Activated CD8-positive, alpha-beta memory T cell treated with anti-CD3 and anti-CD28 coated beads, Interleukin-2, amount 10 ng/mL, durations not matched to agents 7 days and 5 days (primary cell): ENCODE data around the gene PAN3. TPM values are rescaled to one million over a fixed set of nuclear protein-coding genes. Genes with fewer than 3 reads are reported as not detected.

Experiments used
- ATAC-seq: fragments of 150-1000 bp; cut with Tn5 transposase; one replicate; pipeline ENCODE4 v1.10.0; 2021; ENCODE audit warnings: moderate library complexity
- CTCF ChIA-PET: fragments of 350-600 bp; sonication (Branson Sonifier 250); formaldehyde crosslinking; loops from one replicate; lab custom pipeline; 2021; ENCODE audit warnings: antibody characterized with exemption; lab: Charles Lee
- DNase-seq: peaks from one replicate; pipeline ENCODE4 v3.0.0-alpha.2; 2020
- H3K27ac Mint-ChIP-seq: one replicate; pipeline ENCODE4 v1.8.0; 2021; ENCODE audit warnings: mild to moderate bottlenecking, mixed read lengths
- H3K27me3 Mint-ChIP-seq: one replicate; pipeline ENCODE4 v1.8.0; 2021; ENCODE audit warnings: mixed read lengths
- H3K36me3 Mint-ChIP-seq: one replicate; pipeline ENCODE4 v1.8.0; 2021; ENCODE audit warnings: mild to moderate bottlenecking, mixed read lengths
- H3K4me1 Mint-ChIP-seq: one replicate; pipeline ENCODE4 v1.8.0; 2021; ENCODE audit warnings: mixed read lengths
- H3K4me3 Mint-ChIP-seq: one replicate; pipeline ENCODE4 v1.8.0; 2021; ENCODE audit warnings: mild to moderate bottlenecking, moderate library complexity, mixed read lengths
- H3K9me3 Mint-ChIP-seq: one replicate; pipeline ENCODE4 v1.8.0; 2022; ENCODE audit warnings: low read depth, mixed read lengths
- total RNA-seq, 2 experiments: library from RNA; stranded (reverse); gene quantifications; one replicate each; pipeline ENCODE4 v1.2.3, GENCODE V29; 2021

Gene PAN3
- total RNA-seq, 2 experiments from 2014 or later: 34.1 to 40.7 TPM

DNA sequence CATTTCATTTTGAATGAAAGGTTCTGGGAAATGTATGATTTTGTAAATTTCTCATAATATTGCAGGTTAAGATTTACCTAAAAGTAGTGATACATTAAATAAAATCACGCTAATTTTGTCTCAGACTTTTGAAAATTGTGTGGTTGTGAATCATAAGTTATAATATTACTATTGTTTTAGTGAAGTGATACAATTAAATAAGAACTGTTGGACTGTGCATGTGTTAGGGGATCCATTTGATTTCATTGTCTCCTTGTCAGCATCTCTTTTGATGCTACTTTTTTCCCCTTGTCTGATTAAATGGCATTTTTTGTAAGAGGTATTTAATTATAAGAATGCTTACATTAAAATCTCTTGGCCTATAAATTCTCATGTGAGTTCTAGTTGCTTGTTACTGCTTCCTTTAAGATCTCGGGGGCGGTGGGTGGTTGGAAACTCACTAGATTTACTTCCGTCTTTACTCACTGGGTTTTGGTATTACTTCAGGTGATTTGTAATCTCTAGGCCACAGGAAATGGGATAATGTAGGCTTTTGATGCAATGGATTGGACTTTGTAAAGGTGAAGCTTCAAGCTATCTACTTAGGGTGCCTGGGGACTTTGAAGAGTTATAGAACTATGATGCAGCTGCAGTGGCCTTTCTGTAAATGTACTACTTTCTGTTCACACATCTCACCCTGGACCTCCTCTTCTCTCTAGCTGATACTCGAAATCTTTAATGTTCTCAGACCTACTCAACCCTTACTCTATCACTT lies 66.5 kb downstream of the PAN3 start:
- no peaks in the 10 kb centered on the region for H3K9me3 Mint-ChIP-seq
- H3K36me3 Mint-ChIP-seq: peaks cover 26% of the 10 kb centered on the region
- no peak overlapping the region for H3K27ac Mint-ChIP-seq
- H3K4me3 Mint-ChIP-seq: no peak overlapping the region
- CTCF ChIA-PET: no interaction called here
- no peaks in the 10 kb centered on the region for H3K27me3 Mint-ChIP-seq
- H3K4me1 Mint-ChIP-seq: peaks cover 8% of the 10 kb centered on the region
- DNase-seq: no peak
- ATAC-seq: no peak

DNA sequence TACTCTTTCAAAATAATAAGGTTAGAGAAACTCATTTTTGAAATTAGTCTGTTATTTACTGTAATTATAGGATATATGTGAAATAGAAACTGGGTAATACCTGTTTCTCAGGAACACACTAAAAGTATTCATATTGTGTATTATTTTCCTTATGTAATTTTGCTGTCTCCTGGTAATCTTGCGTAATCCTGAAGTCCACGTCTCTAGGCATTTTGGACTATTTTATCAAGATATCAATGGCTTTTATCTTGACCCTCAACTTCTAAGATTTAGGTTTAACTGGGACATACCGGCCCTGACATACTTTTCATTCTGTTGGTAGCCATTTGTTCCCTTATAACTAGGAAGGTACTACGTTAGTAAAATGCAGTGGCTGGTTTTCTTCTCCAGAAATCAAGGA lies 80.3 kb downstream of the PAN3 start:
- ATAC-seq (no peak), DNase-seq (no peak)
- peaks cover 17% of the 10 kb centered on the region for H3K36me3 Mint-ChIP-seq
- H3K4me3 Mint-ChIP-seq: no peak overlapping the region
- no peak overlapping the region for H3K27ac Mint-ChIP-seq
- CTCF ChIA-PET: no interaction called here
- no peaks in the 10 kb centered on the region for H3K4me1 Mint-ChIP-seq
- peaks cover 2% of the 10 kb centered on the region for H3K9me3 Mint-ChIP-seq
- no peaks in the 10 kb centered on the region for H3K27me3 Mint-ChIP-seq

DNA sequence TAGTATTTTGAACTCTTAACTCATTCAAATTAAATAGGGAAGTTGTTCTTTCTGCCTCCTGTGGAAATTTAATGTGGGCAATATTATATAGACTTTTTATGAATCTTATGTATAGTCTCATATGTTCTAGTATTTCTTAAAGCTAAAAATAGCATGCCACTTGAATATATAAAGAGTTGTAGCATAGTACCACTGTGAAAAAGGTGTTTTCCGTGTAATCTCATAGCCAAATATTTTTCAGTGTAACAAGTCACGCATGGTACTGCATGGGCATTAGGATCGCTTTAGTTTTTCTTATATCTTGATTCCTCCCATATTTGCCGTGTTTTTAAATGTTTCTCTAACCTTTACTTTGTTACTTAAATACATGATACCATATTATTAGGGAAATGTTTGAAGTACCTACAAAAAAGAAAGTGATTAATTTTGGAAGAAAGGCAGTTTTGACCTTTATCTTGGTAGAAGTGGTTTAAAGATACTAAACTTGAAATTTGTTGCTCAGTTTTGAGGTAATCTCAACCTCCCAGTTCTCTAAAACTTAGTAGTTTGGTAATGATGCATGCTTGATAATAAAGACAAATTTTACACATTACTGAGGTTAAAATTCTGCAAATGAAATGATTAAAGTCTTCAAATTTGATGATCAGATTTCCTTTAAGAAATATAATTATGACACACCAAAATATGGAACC lies 81.2 kb downstream of the PAN3 start:
- Mint-ChIP-seq H3K4me1 (no peaks in the 10 kb centered on the region), H3K4me3 (no peak overlapping the region), H3K36me3 (peaks cover 16% of the 10 kb centered on the region), H3K9me3 (no peaks in the 10 kb centered on the region), H3K27ac (no peak overlapping the region), H3K27me3 (no peaks in the 10 kb centered on the region)
- DNase-seq (no peak), ATAC-seq (no peak)
- CTCF ChIA-PET: no interaction called here

DNA sequence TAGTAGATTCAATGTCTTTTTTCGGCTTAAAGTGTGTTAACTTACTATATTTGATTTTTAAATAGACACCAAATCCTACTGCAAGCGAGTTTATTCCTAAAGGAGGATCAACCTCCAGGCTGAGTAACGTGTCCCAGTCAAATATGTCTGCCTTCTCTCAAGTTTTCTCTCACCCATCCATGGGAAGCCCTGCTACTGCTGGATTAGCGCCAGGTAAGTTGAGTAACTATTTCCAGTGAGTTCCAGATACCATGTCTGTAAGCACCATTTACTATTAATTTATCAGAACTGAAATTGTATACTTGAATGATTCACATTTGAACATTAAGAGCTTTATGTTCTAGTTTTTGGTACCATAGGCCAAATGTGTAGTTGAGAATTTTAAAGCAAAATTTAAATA lies 81.8 kb downstream of the PAN3 start:
- Mint-ChIP-seq H3K9me3 (no peaks in the 10 kb centered on the region), H3K27ac (no peak overlapping the region), H3K27me3 (no peaks in the 10 kb centered on the region), H3K36me3 (peaks cover 12% of the 10 kb centered on the region), H3K4me3 (no peak overlapping the region), H3K4me1 (no peaks in the 10 kb centered on the region)
- DNase-seq (no peak), ATAC-seq (no peak)
- CTCF ChIA-PET: no interaction called here

DNA sequence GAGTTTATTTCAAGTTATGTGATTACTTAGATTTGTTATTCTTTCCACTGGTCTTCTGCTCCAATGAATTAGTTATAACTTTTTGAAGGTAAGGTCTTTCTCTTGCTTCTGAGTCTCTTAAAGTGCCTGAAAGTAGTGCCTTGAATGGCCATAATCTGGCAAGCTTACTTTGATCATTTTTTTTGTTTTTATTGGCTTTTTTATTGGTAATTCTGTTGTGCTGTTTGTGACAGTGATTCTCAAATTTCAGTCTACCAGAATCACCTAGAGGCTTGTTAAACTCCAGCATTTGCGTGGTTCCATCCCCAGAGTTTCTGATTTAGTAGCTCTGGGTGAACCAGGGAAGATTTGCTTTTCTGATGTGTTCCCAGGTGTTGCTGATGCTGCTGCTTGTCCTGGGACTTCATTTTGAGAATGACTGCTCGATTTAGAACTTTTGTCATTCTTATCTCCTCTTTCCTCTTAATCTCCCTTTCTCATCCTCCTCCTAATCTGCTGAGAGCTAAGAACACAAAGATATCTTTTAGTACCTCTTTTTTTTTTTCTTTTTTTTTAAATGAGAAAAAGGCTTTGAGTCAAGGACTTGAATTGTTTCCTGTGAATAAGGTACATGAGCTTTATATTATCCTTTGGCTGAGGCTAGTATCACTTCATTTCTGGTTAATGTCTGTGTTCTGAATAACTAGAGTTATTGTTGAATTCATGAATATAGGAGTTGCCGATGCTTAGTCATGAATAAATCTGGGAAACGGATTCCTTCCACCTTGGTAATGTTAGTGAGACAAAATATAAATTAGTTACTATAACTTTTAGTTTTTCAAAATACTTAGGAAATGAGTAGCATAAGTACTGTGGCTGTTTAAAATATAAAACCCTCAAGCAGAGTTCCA lies 91.4 kb downstream of the PAN3 start:
- H3K9me3 Mint-ChIP-seq: no peaks in the 10 kb centered on the region
- no peak overlapping the region for H3K4me3 Mint-ChIP-seq
- peaks cover 13% of the 10 kb centered on the region for H3K36me3 Mint-ChIP-seq
- H3K27ac Mint-ChIP-seq: no peak overlapping the region
- DNase-seq (no peak), ATAC-seq (no peak)
- no peaks in the 10 kb centered on the region for H3K27me3 Mint-ChIP-seq
- CTCF ChIA-PET: no interaction called here
- H3K4me1 Mint-ChIP-seq: no peaks in the 10 kb centered on the region

- H3K4me1 Mint-ChIP-seq: no peaks in the 10 kb centered on the region
- CTCF ChIA-PET: no interaction called here
- H3K9me3 Mint-ChIP-seq: no peaks in the 10 kb centered on the region
- ATAC-seq (no peak), DNase-seq (no peak)
- no peaks in the 10 kb centered on the region for H3K27me3 Mint-ChIP-seq
- no peak overlapping the region for H3K27ac Mint-ChIP-seq
- H3K4me3 Mint-ChIP-seq: no peak overlapping the region
- peaks cover 13% of the 10 kb centered on the region for H3K36me3 Mint-ChIP-seq
Measured at GRCh38 chr13:28231642-28232041, 93.3 kb downstream of the PAN3 start.

DNA sequence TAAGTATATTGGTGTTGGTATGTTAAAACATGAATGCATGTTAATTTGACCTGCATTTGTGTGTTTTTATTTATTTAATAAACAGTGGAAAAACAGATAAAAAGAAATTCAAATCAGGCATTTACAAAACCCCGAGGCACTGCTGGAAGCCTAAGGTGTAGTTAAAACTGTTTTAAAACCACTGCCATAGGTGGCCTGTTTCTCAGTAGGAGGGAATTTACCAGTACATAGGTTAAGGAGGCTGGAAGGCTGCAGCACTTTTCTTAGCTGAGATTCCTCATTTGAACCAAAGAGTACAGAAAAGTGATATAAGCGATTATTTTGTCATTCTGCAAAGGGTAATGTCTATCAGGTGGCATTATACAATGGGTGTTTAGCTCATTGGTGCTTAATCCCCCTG lies 99.6 kb downstream of the PAN3 start:
- H3K27me3 Mint-ChIP-seq: no peaks in the 10 kb centered on the region
- DNase-seq: no peak
- no peaks in the 10 kb centered on the region for H3K4me1 Mint-ChIP-seq
- H3K36me3 Mint-ChIP-seq: peaks cover 25% of the 10 kb centered on the region
- no peaks in the 10 kb centered on the region for H3K9me3 Mint-ChIP-seq
- H3K27ac Mint-ChIP-seq: no peak overlapping the region
- CTCF ChIA-PET: no interaction called here
- H3K4me3 Mint-ChIP-seq: no peak overlapping the region
- ATAC-seq: no peak

DNA sequence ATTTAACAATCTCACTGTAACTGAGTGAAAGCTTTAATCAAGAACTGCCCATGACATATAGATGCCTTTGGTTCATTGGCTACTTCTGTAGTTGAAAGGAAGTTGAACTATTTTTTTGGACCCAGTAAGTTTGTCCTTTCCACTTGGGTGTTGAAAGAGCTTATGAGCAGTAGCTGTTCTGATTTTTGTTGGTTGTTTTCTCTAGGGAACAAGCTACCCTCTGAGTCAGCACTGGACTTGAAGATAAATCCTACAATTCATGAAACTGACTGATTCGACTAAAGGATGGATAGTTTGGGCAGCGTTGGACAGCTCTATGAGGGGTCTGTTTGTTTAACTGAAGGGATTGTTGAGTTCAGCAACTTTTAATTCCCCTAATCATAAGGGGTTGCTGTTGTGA lies 101.0 kb downstream of the PAN3 start:
- CTCF ChIA-PET: no interaction called here
- peaks cover 33% of the 10 kb centered on the region for H3K36me3 Mint-ChIP-seq
- DNase-seq (no peak), ATAC-seq (no peak)
- H3K27me3 Mint-ChIP-seq: no peaks in the 10 kb centered on the region
- no peaks in the 10 kb centered on the region for H3K4me1 Mint-ChIP-seq
- no peak overlapping the region for H3K27ac Mint-ChIP-seq
- H3K9me3 Mint-ChIP-seq: no peaks in the 10 kb centered on the region
- H3K4me3 Mint-ChIP-seq: no peak overlapping the region

- Mint-ChIP-seq H3K4me1 (peaks cover 4% of the 10 kb centered on the region), H3K9me3 (peaks cover 2% of the 10 kb centered on the region), H3K4me3 (no peak overlapping the region), H3K27me3 (no peaks in the 10 kb centered on the region), H3K27ac (no peak overlapping the region), H3K36me3 (peaks cover 59% of the 10 kb centered on the region)
- CTCF ChIA-PET: no interaction called here
- ATAC-seq: no peak
- DNase-seq: no peak
Measured at GRCh38 chr13:28245465-28245864, 107.1 kb downstream of the PAN3 start.

- Mint-ChIP-seq H3K27me3 (no peaks in the 10 kb centered on the region), H3K27ac (no peak overlapping the region), H3K36me3 (peaks cover 57% of the 10 kb centered on the region), H3K9me3 (peaks cover 2% of the 10 kb centered on the region), H3K4me1 (peaks cover 15% of the 10 kb centered on the region), H3K4me3 (no peak overlapping the region)
- DNase-seq (no peak), ATAC-seq (no peak)
- CTCF ChIA-PET: no interaction called here
Measured at GRCh38 chr13:28246891-28247290, 108.5 kb downstream of the PAN3 start.

GRCh38 chr13:28248080-28248479 lies 109.7 kb downstream of the PAN3 start:
- Mint-ChIP-seq H3K4me3 (no peak overlapping the region), H3K27ac (no peak overlapping the region), H3K27me3 (no peaks in the 10 kb centered on the region), H3K4me1 (peaks cover 17% of the 10 kb centered on the region), H3K9me3 (peaks cover 2% of the 10 kb centered on the region), H3K36me3 (peaks cover 54% of the 10 kb centered on the region)
- CTCF ChIA-PET: no interaction called here
- no peak for ATAC-seq
- DNase-seq: no peak

GRCh38 chr13:28250542-28250941 lies 112.2 kb downstream of the PAN3 start:
- Mint-ChIP-seq H3K27me3 (no peaks in the 10 kb centered on the region), H3K36me3 (peaks cover 45% of the 10 kb centered on the region), H3K27ac (no peak overlapping the region), H3K4me3 (no peak overlapping the region), H3K9me3 (peaks cover 2% of the 10 kb centered on the region), H3K4me1 (peaks cover 17% of the 10 kb centered on the region)
- ATAC-seq (no peak), DNase-seq (no peak)
- CTCF ChIA-PET: no interaction called here

- H3K36me3 Mint-ChIP-seq: peaks cover 47% of the 10 kb centered on the region
- ATAC-seq: no peak
- no peak overlapping the region for H3K27ac Mint-ChIP-seq
- no peak for DNase-seq
- H3K4me1 Mint-ChIP-seq: peaks cover 17% of the 10 kb centered on the region
- H3K4me3 Mint-ChIP-seq: no peak overlapping the region
- H3K27me3 Mint-ChIP-seq: no peaks in the 10 kb centered on the region
- CTCF ChIA-PET: no interaction called here
- H3K9me3 Mint-ChIP-seq: peaks cover 2% of the 10 kb centered on the region
Measured at GRCh38 chr13:28251466-28251865, 113.1 kb downstream of the PAN3 start.
